ENCODE results near the gene UTF1.

GRCh38 chr10:133268532-133268931, 38.5 kb downstream of the UTF1 start:
- TF ChIP-seq CTCF (IDR thresholded peaks at IDR 0.05): no peak
- TF ChIP-seq EZH2 (IDR thresholded peaks at IDR 0.05; ENCODE audit: borderline replicate concordance, insufficient read depth, low read depth, low read length, poor library complexity, severe bottlenecking): no peak
